SH-SY5Y (cell line): ENCODE data around the gene LSAMP.

Source experiments
- GATA2 ChIP-seq: IDR thresholded peaks from 2 replicates; pipeline ENCODE4 v1.6.1; 2011; ENCODE audit warnings: mild to moderate bottlenecking, low read depth, low read length
- GATA3 ChIP-seq: IDR thresholded peaks from 2 replicates; pipeline ENCODE4 v1.6.1; 2011; ENCODE audit warnings: low read depth, mild to moderate bottlenecking, low read length, moderate library complexity

GRCh38 chr3:116077557-116077956 is 367.7 kb downstream of the LSAMP start:
- TF ChIP-seq GATA3 (no peak), GATA2 (no peak)
